GM10248 (cell line): ENCODE measurements around the gene ATP6V0E1.

Experiments used
- CTCF ChIA-PET: fragments of 300-600 bp; sonication (Branson Sonifier 250); formaldehyde crosslinking; extraction: SDS; loops from one replicate; lab custom pipeline; 2021; ENCODE audit warnings: antibody characterized with exemption; lab: Yijun Ruan, JAX
- POLR2A ChIA-PET: fragments of 350-650 bp; sonication (Branson Sonifier 250); formaldehyde crosslinking; extraction: SDS; loops from one replicate; lab custom pipeline; 2020; ENCODE audit warnings: antibody characterized with exemption; lab: Yijun Ruan, JAX
- DNase-seq: peaks from one replicate; pipeline ENCODE4 v3.0.0; 2012; ENCODE audit errors: extremely low spot score
- TF ChIP-seq, protein P1 (sequence below): IDR thresholded peaks from 2 replicates; pipeline ENCODE4 v1.5.1; 2012; ENCODE audit warnings: mild to moderate bottlenecking, low read depth; ENCODE audit errors: extremely low read depth, missing control alignments, control extremely low read depth

The ATP6V0E1 gene

DNA sequence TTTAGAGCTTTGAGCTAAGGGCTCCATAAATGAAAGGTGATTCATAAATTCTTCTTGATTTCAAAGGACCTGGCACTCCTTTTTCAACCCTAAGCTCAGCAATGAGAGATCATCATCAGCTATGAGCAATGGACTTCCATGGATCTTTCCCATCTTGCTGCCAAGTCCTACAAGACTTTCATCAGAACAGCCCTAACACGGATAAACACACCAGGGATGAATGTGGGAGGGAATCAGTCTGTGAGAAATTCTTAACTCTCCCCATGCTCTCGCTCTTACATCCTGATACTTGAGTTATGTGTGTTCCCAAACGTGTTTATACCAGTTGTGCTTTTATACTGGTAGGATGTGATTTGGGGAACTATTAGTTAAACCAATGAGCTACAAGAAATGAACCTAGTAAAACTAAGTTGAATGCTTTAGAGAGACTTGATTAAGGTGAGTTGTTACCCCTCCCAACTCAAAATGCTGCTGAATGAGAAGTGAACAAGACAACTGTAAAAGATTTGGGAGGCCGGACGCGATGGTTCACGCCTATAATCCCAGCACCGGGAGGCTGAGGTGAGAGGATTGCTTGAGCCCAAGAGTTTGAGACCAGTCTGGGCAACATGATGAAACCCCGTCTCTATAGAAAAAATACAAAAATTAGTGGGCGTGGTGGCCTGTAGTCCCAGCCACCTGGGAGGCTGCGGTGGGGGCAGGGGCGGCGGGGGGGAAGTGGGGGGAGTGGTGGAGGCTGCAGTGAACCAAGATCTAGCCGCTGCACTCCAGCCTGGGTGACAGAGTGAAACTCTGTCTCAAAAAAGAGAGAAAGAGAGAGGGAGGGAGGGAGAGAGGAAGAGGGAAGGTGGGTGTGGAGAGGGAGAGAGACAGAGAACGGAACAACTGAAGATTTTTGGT lies 29.5 kb upstream of the ATP6V0E1 start:
- ChIA-PET CTCF (interaction anchor here (0.9 to 2.7 kb wide), 7 partner anchors 21 to 272 kb away, joined by 3 to 7 read pairs (median 4); partner anchors contain the start of genes ATP6V0E1 and DUSP1), POLR2A (interaction anchor here (0.6 kb wide), 1 partner anchor 29 kb away, joined by 4 read pairs; the partner anchor contains the start of gene ATP6V0E1)
- DNase-seq = no peak
- TF ChIP-seq, protein P1, sequence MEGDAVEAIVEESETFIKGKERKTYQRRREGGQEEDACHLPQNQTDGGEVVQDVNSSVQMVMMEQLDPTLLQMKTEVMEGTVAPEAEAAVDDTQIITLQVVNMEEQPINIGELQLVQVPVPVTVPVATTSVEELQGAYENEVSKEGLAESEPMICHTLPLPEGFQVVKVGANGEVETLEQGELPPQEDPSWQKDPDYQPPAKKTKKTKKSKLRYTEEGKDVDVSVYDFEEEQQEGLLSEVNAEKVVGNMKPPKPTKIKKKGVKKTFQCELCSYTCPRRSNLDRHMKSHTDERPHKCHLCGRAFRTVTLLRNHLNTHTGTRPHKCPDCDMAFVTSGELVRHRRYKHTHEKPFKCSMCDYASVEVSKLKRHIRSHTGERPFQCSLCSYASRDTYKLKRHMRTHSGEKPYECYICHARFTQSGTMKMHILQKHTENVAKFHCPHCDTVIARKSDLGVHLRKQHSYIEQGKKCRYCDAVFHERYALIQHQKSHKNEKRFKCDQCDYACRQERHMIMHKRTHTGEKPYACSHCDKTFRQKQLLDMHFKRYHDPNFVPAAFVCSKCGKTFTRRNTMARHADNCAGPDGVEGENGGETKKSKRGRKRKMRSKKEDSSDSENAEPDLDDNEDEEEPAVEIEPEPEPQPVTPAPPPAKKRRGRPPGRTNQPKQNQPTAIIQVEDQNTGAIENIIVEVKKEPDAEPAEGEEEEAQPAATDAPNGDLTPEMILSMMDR = no peak

DNA sequence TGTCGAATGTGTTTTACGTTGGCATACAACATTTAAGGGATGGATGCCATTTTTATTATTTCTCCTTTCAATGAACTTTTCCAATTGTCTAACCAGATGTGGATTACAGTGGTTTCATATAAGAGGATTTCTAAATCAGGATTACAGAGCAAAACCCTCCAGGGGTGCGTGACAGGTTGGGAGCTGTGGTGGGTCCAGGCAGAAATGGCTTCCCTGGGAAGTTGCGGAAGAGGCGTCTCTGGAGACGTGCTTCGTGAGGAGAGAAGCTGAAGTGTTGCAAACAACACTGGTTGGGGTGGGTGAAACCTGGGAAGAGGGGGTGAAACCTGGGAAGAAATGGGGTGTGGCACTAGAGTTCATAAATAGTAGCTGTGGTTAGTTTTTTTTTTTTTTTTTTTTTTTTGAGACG lies 28.8 kb upstream of the ATP6V0E1 start:
- TF ChIP-seq, protein P1 = no peak
- no peak for DNase-seq
- ChIA-PET CTCF (interaction anchor here (1.4 to 2.7 kb wide), 2 partner anchors 22 to 184 kb away, joined by 3 to 7 read pairs; partner anchors contain the start of gene DUSP1), POLR2A (interaction anchor here (0.6 kb wide), 1 partner anchor 29 kb away, joined by 4 read pairs; the partner anchor contains the start of gene ATP6V0E1)

DNA sequence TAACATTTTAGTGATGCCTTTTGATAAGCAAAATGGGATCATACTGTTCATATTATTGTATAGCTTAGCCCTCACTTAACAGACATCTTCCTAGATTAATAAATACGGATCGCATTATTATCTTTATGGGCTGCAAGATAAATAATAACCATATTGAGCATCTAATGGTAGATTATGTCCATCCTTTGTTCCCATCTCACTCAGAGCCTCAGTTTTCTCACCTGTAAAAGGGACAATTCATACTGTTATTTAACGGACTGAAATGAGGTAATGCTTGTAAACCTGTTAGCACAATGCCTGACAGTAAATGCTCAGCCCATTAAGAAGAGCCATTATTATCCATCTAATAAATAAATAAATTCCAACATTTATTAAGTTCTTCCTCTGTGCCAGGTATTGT lies 27.3 kb upstream of the ATP6V0E1 start:
- no peak for DNase-seq
- POLR2A ChIA-PET = no interaction called here
- CTCF ChIA-PET = interaction anchor here (2.7 kb wide), 1 partner anchor 24 kb away, joined by 7 read pairs; no protein-coding TSS in a partner anchor
- TF ChIP-seq, protein P1 = no peak

DNA sequence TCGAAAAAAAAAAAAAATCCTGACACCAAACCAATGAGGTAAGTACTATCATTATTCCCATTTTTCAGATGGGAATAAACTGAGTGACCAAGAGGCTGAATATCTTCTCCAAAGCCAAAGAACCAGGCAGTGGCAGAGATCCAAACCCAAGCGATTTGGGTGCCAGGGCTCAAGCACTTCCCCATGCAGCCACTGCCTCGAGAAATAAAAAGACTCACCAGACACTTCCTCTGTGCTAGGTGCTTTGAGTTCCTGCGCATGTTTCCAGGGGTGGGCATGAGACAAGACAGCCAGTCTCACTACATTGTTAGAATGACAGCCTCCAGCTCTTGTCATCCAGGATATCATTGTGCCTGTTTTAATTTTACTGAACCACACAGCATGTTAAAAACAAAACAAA lies 26.6 kb upstream of the ATP6V0E1 start:
- TF ChIP-seq, protein P1 = no peak
- CTCF ChIA-PET = no interaction called here
- DNase-seq = no peak
- POLR2A ChIA-PET = no interaction called here

DNA sequence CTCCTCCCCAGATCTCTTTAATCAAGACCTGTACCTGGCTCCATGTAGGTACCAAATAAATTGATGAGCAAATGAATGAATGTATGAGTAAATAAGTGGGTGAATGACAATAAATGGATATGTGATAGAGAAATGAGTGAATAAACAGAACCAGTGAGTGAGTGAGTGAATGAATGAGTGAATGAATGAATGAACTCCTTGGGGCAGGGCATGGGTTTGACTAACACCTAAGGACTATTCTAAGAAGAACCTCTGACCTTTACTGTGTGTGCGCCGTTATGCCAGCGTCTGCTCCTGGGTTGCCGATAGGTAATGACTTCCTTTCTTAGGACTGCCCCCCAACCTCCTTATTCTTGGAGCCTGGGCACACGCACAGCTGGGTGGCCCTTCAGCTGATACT lies 26.1 kb upstream of the ATP6V0E1 start:
- ChIA-PET CTCF (interaction anchor here (3.0 kb wide), 1 partner anchor 11 kb away, joined by 18 read pairs; no protein-coding TSS in a partner anchor), POLR2A (no interaction called here)
- no peak for DNase-seq
- TF ChIP-seq, protein P1 = no peak

DNA sequence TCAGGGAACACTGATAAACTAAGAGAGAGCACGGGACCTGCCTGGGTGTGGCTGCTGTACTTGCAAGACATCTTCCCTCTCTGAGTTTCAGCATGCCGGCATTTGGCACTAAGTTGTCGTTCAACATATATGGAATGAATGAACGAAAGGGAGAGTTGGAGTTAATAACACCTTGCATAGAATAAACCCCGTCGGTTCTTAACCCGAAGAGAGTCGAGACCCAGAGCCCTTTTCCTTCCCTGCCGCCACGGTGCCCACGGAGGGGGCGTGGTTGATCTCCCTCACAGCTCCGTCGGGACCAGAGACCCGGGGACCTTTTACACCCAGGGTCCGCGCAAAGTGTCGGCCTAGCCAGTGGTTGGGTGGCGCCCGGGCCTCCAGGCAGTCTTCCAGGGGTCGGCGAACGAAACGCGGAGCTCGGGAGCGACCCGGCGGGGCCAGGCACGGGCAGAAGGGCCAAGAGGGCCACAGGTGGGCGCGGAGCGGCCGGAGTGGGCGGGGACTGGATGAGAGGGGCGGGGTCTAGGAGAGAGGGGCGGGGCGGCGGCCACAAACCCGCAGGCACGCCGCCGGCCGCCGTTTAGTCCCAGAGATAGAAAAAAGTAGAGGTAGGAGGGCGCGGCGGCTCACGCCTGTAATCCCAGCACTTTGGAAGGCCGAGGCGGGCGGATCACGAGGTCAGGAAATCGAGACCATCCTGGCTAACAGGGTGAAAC lies 25.1 kb upstream of the ATP6V0E1 start:
- POLR2A ChIA-PET = interaction anchor here (0.5 to 1.5 kb wide), 5 partner anchors 25 to 187 kb away, joined by 3 to 7 read pairs (median 4); partner anchors contain the start of gene ATP6V0E1
- TF ChIP-seq, protein P1 = no peak
- CTCF ChIA-PET = interaction anchor here (1.0 to 3.0 kb wide), 10 partner anchors 10 to 373 kb away, joined by 3 to 18 read pairs (median 6); partner anchors contain the start of gene BNIP1
- peak; percentile 93 for DNase-seq
